C4-2B (cell line): Measurements from ENCODE around the gene PDE4B.

Experiments
- ZFX ChIP-seq: fragments of 450-650 bp; IDR thresholded peaks from 2 replicates; pipeline ENCODE4 v1.6.1; 2017
- TF ChIP-seq, protein P1 (sequence below): fragments of 450-650 bp; conservative IDR thresholded peaks from 2 replicates; pipeline ENCODE4 v1.5.1; 2017; ENCODE audit warnings: mild to moderate bottlenecking

DNA sequence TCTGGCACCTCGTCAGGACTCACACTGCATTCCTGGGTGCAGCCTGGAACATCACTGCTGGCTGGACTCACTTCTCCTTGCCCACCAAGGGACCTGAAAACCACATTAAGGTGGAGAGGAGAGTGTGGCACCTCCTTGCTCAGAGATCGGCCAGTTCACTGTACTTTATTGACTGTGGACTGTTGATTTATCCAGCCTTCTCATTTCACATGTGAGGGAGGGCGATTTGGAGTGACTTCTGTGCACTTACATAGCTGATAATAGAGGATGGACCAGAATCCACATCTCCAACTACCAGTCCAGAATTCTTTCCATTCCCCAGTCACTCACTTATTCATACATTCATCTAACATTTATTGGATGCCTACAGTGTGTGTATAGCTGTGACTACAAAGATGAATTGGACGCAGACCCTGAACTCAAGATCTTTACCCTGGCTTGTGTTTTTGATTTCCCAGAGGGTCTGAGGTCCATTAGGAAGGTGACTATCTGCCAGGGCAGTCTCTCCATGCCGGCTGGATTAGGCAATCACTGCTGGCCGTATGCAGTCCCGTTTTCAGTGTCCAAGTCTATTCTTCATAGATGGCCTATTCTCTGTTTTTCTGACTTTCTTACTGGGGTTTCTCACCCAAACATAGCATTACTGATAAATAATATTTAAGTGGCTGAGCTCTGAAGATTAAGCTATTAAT is 507.7 kb downstream of the PDE4B start:
- TF ChIP-seq, protein P1, sequence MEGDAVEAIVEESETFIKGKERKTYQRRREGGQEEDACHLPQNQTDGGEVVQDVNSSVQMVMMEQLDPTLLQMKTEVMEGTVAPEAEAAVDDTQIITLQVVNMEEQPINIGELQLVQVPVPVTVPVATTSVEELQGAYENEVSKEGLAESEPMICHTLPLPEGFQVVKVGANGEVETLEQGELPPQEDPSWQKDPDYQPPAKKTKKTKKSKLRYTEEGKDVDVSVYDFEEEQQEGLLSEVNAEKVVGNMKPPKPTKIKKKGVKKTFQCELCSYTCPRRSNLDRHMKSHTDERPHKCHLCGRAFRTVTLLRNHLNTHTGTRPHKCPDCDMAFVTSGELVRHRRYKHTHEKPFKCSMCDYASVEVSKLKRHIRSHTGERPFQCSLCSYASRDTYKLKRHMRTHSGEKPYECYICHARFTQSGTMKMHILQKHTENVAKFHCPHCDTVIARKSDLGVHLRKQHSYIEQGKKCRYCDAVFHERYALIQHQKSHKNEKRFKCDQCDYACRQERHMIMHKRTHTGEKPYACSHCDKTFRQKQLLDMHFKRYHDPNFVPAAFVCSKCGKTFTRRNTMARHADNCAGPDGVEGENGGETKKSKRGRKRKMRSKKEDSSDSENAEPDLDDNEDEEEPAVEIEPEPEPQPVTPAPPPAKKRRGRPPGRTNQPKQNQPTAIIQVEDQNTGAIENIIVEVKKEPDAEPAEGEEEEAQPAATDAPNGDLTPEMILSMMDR, result no peak
- TF ChIP-seq ZFX, result no peak
